Measurements from ENCODE around the gene COL5A1. TPM values are rescaled to one million over a fixed set of nuclear protein-coding genes. Genes with fewer than 3 reads are reported as not detected.

Gene COL5A1
- total RNA-seq, 1 experiment from 2014 or later = 9.5 TPM

- Histone ChIP-seq H4K20me1 (ENCODE audit: control insufficient read depth, insufficient read depth, insufficient read length) (no peaks in the 10 kb centered on the region), H2BK12ac (ENCODE audit: insufficient read length, low read depth, low read length) (no peak overlapping the region), H2BK120ac (ENCODE audit: low read depth, low read length, poor library complexity, severe bottlenecking) (no peak overlapping the region), H2AK5ac (ENCODE audit: insufficient read length, low read length) (no peak overlapping the region), H3K14ac (ENCODE audit: insufficient read depth, low read length) (no peak overlapping the region), H2BK20ac (ENCODE audit: low read depth, low read length, poor library complexity, severe bottlenecking) (no peak overlapping the region), H3K9me3 (ENCODE audit: control insufficient read depth, low read depth, low read length) (peaks cover 5% of the 10 kb centered on the region), H3K27me3 (ENCODE audit: insufficient read depth, low read length) (no peaks in the 10 kb centered on the region), H4K8ac (replicated peaks; ENCODE audit: insufficient read length, low read depth, low read length) (no peak overlapping the region), H3K79me1 (ENCODE audit: insufficient read depth, low read depth, low read length, poor library complexity, severe bottlenecking) (no peaks in the 10 kb centered on the region), H2AFZ (ENCODE audit: low read length) (no peak overlapping the region), H3K4me2 (ENCODE audit: insufficient read depth, insufficient read length, low read length) (no peak overlapping the region), H3K4me1 (ENCODE audit: insufficient read depth, low read length) (no peaks in the 10 kb centered on the region), H3T11ph (ENCODE audit: low read length) (no peak overlapping the region), H4K5ac (ENCODE audit: insufficient read length, low read depth, low read length) (no peak overlapping the region), H3K9ac (ENCODE audit: extremely low read depth, insufficient read length, low read length) (no peak overlapping the region), H3K23ac (ENCODE audit: insufficient read length, low read depth, low read length) (no peak overlapping the region), H4K91ac (ENCODE audit: insufficient read length, low read depth, low read length) (no peak overlapping the region), H3K23me2 (ENCODE audit: insufficient read length, low read depth, low read length, poor library complexity, severe bottlenecking) (no peaks in the 10 kb centered on the region), H3K56ac (ENCODE audit: insufficient read length, low read depth, low read length) (no peak overlapping the region), H2BK15ac (ENCODE audit: low read depth, low read length) (no peak overlapping the region), H2BK5ac (ENCODE audit: insufficient read length, low read length) (no peak overlapping the region), H3K4ac (ENCODE audit: low read depth, low read length) (no peak overlapping the region), H3K18ac (ENCODE audit: insufficient read length, low read depth, low read length) (no peak overlapping the region), H3K79me2 (ENCODE audit: insufficient read depth, low read length) (no peaks in the 10 kb centered on the region), H3K27ac (ENCODE audit: insufficient read length, low read depth, low read length) (no peak overlapping the region)
- H3K27me3 Mint-ChIP-seq (ENCODE audit: low read depth) = no peaks in the 10 kb centered on the region; the same call in 1 of the 2 replicates
- H3K36me3 Mint-ChIP-seq (ENCODE audit: insufficient read depth in 1 of 3, low read depth in 3 of 3) = no peaks in the 10 kb centered on the region; a peak in 1 of 7 replicates
- H3K4me1 Mint-ChIP-seq = no peaks in the 10 kb centered on the region
- H3K9me3 Mint-ChIP-seq = peaks cover 7 to 8% of the 10 kb centered on the region in 2 experiments; a peak in 3 of 5 replicates
- no CpG with 5 or more reads among the region's 16 CpGs for WGBS (ENCODE audit: extremely low coverage, insufficient read length, low lambda C conversion rate)
- no peak overlapping the region for H3K4me3 Mint-ChIP-seq
- TF ChIP-seq CTCF (conservative IDR thresholded peaks at IDR 0.05) = no peak
- H3K27ac Mint-ChIP-seq = no peak overlapping the region
- no peak for DNase-seq
Observed at GRCh38 chr9:134846187-134846586, 204.6 kb downstream of the COL5A1 start.
